Measurements from ENCODE around the gene KLHL6. TPM values are rescaled to one million over a fixed set of nuclear protein-coding genes. Genes with fewer than 3 reads are reported as not detected.
"Not testable (repeated sequence)": the region's sequence is repeated elsewhere in the genome, so short reads cannot be mapped to it uniquely, and the experiment has no call there.

The KLHL6 gene
- total RNA-seq, 4 donors from 2014 or later = 0.67 to 2.7 (median 1.0) TPM

DNA sequence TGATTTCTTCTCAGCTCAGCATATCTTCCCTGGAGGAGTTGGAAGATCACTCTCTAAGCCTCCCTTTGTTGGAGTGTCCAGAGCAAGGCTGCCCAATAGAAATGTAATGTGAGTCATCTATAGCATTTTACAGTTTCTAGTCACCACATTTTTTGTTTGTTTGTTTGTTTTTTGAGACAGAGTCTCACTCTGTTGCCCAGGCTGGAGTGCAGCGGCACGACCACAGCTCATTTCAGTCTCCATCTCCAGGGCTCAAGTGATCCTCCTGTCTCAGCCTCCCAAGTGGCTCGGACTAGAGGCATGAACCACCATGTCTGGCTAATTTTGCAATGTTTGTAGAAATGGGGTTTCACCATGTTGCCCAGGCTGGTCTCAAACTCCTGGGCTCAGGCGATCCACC is 21.3 kb downstream of the KLHL6 start:
- intact Hi-C loops (cut with DNase I) = no loop called here
- TF ChIP-seq, protein P1, sequence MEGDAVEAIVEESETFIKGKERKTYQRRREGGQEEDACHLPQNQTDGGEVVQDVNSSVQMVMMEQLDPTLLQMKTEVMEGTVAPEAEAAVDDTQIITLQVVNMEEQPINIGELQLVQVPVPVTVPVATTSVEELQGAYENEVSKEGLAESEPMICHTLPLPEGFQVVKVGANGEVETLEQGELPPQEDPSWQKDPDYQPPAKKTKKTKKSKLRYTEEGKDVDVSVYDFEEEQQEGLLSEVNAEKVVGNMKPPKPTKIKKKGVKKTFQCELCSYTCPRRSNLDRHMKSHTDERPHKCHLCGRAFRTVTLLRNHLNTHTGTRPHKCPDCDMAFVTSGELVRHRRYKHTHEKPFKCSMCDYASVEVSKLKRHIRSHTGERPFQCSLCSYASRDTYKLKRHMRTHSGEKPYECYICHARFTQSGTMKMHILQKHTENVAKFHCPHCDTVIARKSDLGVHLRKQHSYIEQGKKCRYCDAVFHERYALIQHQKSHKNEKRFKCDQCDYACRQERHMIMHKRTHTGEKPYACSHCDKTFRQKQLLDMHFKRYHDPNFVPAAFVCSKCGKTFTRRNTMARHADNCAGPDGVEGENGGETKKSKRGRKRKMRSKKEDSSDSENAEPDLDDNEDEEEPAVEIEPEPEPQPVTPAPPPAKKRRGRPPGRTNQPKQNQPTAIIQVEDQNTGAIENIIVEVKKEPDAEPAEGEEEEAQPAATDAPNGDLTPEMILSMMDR (IDR thresholded peaks at IDR 0.05) = no peak
- TF ChIP-seq POLR2A (IDR thresholded peaks at IDR 0.05) = no peak
- no peaks in the 10 kb centered on the region for H3K27me3 ChIP-seq
- no peak overlapping the region for H3K4me3 ChIP-seq (replicated peaks in 1 of 3)
- peak in 1 of 2 donors; percentile 4 for DNase-seq
- no peaks in the 10 kb centered on the region for H3K4me1 ChIP-seq
- 64 to 84% methylated on average over 4 of the region's 4 CpGs for WGBS, 2 donors
- H3K27ac ChIP-seq = no peak overlapping the region
- H3K36me3 ChIP-seq = no peaks in the 10 kb centered on the region
- H3K9me3 ChIP-seq = no peaks in the 10 kb centered on the region

- Histone ChIP-seq H3K4me3 (replicated peaks in 1 of 3) (no peak overlapping the region), H3K9me3 (no peaks in the 10 kb centered on the region), H3K27ac (no peak overlapping the region), H3K27me3 (no peaks in the 10 kb centered on the region), H3K4me1 (no peaks in the 10 kb centered on the region), H3K36me3 (no peaks in the 10 kb centered on the region)
- intact Hi-C loops (cut with DNase I) = no loop called here
- peak; percentile 63 to 81 for DNase-seq
- TF ChIP-seq, protein P1 (IDR thresholded peaks at IDR 0.05) = no peak
- TF ChIP-seq POLR2A (IDR thresholded peaks at IDR 0.05) = no peak
- 25 to 34% methylated on average over 10 of the region's 10 CpGs for WGBS, 2 donors
Measured at GRCh38 chr3:183533412-183534132, 21.9 kb downstream of the KLHL6 start.

GRCh38 chr3:183532620-183533411 is 22.7 kb downstream of the KLHL6 start:
- intact Hi-C loops (cut with DNase I) = no loop called here
- Histone ChIP-seq H3K36me3 (no peaks in the 10 kb centered on the region), H3K4me1 (no peaks in the 10 kb centered on the region), H3K27me3 (no peaks in the 10 kb centered on the region), H3K4me3 (replicated peaks in 1 of 3) (no peak overlapping the region), H3K9me3 (no peaks in the 10 kb centered on the region), H3K27ac (no peak overlapping the region)
- 68 to 70% methylated on average over 6 of the region's 6 CpGs for WGBS, 2 donors
- TF ChIP-seq POLR2A (IDR thresholded peaks at IDR 0.05) = no peak
- TF ChIP-seq, protein P1 (IDR thresholded peaks at IDR 0.05) = no peak
- no peak for DNase-seq

- Histone ChIP-seq H3K27ac (no peak overlapping the region), H3K27me3 (no peaks in the 10 kb centered on the region), H3K4me1 (no peaks in the 10 kb centered on the region), H3K4me3 (replicated peaks in 1 of 3) (no peak overlapping the region), H3K9me3 (no peaks in the 10 kb centered on the region), H3K36me3 (no peaks in the 10 kb centered on the region)
- no peak for DNase-seq
- WGBS, 2 donors = 85 to 90% methylated on average over 7 of the region's 7 CpGs
- no peak for TF ChIP-seq POLR2A (IDR thresholded peaks at IDR 0.05)
- TF ChIP-seq, protein P1 (IDR thresholded peaks at IDR 0.05) = no peak
- intact Hi-C loops (cut with DNase I) = no loop called here
Measured at GRCh38 chr3:183529717-183530116, 25.8 kb downstream of the KLHL6 start.

GRCh38 chr3:183529185-183529584 is 26.3 kb downstream of the KLHL6 start:
- DNase-seq = no peak
- Histone ChIP-seq H3K27me3 (no peaks in the 10 kb centered on the region), H3K36me3 (no peaks in the 10 kb centered on the region), H3K9me3 (no peaks in the 10 kb centered on the region), H3K27ac (no peak overlapping the region), H3K4me1 (no peaks in the 10 kb centered on the region), H3K4me3 (replicated peaks in 1 of 3) (no peak overlapping the region)
- 82 to 92% methylated on average over 1 of the region's 1 CpG for WGBS, 2 donors
- TF ChIP-seq, protein P1 (IDR thresholded peaks at IDR 0.05) = no peak
- TF ChIP-seq POLR2A (IDR thresholded peaks at IDR 0.05) = no peak
- intact Hi-C loops (cut with DNase I) = no loop called here

DNA sequence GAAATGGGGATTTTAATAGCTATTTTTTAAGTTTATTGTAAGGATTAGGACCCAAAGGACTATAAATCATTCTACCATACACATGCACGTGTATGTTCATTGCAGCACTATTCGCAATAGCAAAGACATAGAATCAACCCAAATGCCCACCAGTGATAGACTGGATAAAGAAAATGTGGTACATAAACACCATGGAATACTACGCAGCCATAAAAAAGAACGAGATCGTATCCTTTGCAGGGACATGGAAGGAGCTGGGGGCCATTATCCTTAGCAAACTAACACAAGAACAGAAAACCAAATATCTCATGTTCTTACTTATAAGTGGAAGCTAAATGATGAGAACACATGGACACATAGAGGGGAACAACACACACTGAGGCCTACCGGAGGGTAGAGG is 26.7 kb downstream of the KLHL6 start:
- H3K9me3 ChIP-seq; DNase-seq; H3K4me3 ChIP-seq (replicated peaks in 1 of 3); H3K27me3 ChIP-seq; H3K36me3 ChIP-seq; intact Hi-C loops (cut with DNase I); H3K27ac ChIP-seq; H3K4me1 ChIP-seq: not testable (repeated sequence)
- WGBS, 2 donors = 89 to 96% methylated on average over 6 of the region's 6 CpGs

Measured in thyroid gland (tissue), 4 donors.